Osteocyte (in vitro differentiated cells): ENCODE data around the gene XPO4. TPM values are rescaled to one million over a fixed set of nuclear protein-coding genes. Genes with fewer than 3 reads are reported as not detected.
"Not testable (repeated sequence)": the region's sequence is repeated elsewhere in the genome, so short reads cannot be mapped to it uniquely, and the experiment has no call there.

Experiments used
- DNase-seq: peaks from one replicate; pipeline ENCODE4 v3.0.0; 2021; ENCODE audit warnings: mixed read lengths; ENCODE audit not compliant: unreplicated experiment; ENCODE audit errors: extremely low spot score
- H3K27ac Mint-ChIP-seq: one replicate; pipeline ENCODE4 v1.8.0; 2021; ENCODE audit warnings: mild to moderate bottlenecking, mixed read lengths; ENCODE audit not compliant: unreplicated experiment
- H3K27me3 Mint-ChIP-seq: one replicate; pipeline ENCODE4 v1.8.0; 2021; ENCODE audit warnings: mixed read lengths; ENCODE audit not compliant: unreplicated experiment
- H3K36me3 Mint-ChIP-seq: one replicate; pipeline ENCODE4 v1.8.0; 2021; ENCODE audit warnings: mixed read lengths; ENCODE audit not compliant: unreplicated experiment
- H3K4me1 Mint-ChIP-seq: one replicate; pipeline ENCODE4 v1.8.0; 2021; ENCODE audit warnings: mixed read lengths; ENCODE audit not compliant: unreplicated experiment
- H3K4me3 Mint-ChIP-seq: one replicate; pipeline ENCODE4 v1.8.0; 2021; ENCODE audit warnings: mild to moderate bottlenecking, moderate library complexity, mixed read lengths; ENCODE audit not compliant: unreplicated experiment
- H3K9me3 Mint-ChIP-seq: one replicate; pipeline ENCODE4 v1.8.0; 2021; ENCODE audit warnings: mixed read lengths; ENCODE audit not compliant: unreplicated experiment
- total RNA-seq: library from RNA; stranded (reverse); gene quantifications from 2 replicates; pipeline ENCODE4 v1.2.1, GENCODE V29; 2021
- TF ChIP-seq, protein P1 (sequence below): fragments of 200-600 bp; sonication (generic); IDR thresholded peaks from 2 replicates; pipeline ENCODE4 v1.5.0; 2021; ENCODE audit warnings: antibody characterized with exemption, mild to moderate bottlenecking, moderate library complexity

The XPO4 gene
- total RNA-seq, 1 donor from 2014 or later: 13.9 TPM

DNA sequence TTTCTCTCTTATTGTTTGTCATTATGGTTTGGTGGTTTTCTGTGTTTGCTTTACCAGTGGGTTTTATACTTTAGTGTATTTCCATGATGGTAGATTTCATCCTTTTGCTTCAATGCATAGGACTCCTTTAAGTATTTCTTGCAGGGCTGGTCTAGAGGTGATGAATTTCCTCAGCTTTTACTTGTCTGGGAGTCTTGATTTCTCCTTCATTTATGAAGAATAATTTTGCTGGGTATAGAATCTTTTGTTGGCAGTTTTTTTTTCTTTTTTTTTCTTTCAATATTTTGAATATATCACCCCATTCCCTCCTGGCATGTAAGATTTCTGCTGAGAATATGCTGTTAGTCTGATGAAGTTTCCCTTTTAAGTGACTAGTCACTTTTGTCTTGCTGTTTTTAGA lies 148.5 kb downstream of the XPO4 start:
- DNase-seq: no peak
- H3K4me1 Mint-ChIP-seq: no peaks in the 10 kb centered on the region
- H3K27ac Mint-ChIP-seq: no peak overlapping the region
- peaks cover 53% of the 10 kb centered on the region for H3K9me3 Mint-ChIP-seq
- H3K27me3 Mint-ChIP-seq: no peaks in the 10 kb centered on the region
- no peak overlapping the region for H3K4me3 Mint-ChIP-seq
- H3K36me3 Mint-ChIP-seq: peaks cover 47% of the 10 kb centered on the region
- TF ChIP-seq, protein P1, sequence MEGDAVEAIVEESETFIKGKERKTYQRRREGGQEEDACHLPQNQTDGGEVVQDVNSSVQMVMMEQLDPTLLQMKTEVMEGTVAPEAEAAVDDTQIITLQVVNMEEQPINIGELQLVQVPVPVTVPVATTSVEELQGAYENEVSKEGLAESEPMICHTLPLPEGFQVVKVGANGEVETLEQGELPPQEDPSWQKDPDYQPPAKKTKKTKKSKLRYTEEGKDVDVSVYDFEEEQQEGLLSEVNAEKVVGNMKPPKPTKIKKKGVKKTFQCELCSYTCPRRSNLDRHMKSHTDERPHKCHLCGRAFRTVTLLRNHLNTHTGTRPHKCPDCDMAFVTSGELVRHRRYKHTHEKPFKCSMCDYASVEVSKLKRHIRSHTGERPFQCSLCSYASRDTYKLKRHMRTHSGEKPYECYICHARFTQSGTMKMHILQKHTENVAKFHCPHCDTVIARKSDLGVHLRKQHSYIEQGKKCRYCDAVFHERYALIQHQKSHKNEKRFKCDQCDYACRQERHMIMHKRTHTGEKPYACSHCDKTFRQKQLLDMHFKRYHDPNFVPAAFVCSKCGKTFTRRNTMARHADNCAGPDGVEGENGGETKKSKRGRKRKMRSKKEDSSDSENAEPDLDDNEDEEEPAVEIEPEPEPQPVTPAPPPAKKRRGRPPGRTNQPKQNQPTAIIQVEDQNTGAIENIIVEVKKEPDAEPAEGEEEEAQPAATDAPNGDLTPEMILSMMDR: no peak

DNA sequence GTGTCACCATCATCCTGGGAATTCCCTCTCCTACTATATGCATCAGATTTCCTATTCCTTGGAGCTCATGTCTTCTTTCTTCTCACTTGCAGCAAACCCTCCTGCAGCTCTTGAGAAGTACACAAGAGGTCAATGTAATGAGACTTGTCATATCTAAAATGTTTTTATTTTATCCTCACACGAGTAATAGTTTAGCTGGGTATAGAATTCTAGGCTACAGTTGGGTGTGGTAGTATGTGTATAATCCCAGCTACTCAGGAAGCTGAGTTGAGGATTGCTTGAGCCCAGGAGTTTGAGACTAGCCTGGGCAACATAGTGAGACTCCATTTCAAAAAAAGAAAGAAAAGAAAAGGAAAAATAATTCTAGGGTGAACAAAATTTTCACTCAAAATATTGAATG lies 153.2 kb downstream of the XPO4 start:
- H3K27me3 Mint-ChIP-seq: no peaks in the 10 kb centered on the region
- H3K4me3 Mint-ChIP-seq: no peak overlapping the region
- H3K9me3 Mint-ChIP-seq: peaks cover 52% of the 10 kb centered on the region
- TF ChIP-seq, protein P1: no peak
- H3K4me1 Mint-ChIP-seq: no peaks in the 10 kb centered on the region
- peaks cover 24% of the 10 kb centered on the region for H3K36me3 Mint-ChIP-seq
- no peak for DNase-seq
- no peak overlapping the region for H3K27ac Mint-ChIP-seq

DNA sequence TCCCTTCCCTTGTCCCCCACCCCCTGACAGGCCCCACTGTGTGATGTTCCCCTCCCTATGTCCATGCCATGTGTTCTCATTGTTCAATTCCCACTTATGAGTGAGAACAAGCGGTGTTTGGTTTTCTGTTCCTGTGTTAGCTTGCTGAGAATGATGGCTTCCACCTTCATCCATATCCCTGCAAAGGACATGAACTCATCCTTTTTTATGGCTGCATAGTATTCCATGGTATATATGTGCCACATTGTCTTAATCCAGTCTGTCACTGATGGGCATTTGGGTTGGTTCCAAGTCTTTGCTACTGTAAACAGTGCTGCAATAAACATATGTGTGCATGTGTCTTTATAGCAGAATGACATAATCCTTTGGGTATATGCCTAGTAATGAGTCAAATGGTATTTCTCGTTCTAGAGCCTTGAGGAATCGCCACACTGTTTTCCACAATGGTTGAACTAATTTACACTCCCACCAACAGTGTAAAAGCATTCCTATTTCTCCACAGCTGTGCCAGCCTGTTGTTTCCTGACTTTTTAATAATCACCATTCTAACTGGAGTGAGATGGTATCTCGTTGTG lies 158.6 kb downstream of the XPO4 start:
- H3K4me3 Mint-ChIP-seq, H3K36me3 Mint-ChIP-seq, H3K27ac Mint-ChIP-seq, H3K9me3 Mint-ChIP-seq, DNase-seq, H3K27me3 Mint-ChIP-seq, H3K4me1 Mint-ChIP-seq: not testable (repeated sequence)

DNA sequence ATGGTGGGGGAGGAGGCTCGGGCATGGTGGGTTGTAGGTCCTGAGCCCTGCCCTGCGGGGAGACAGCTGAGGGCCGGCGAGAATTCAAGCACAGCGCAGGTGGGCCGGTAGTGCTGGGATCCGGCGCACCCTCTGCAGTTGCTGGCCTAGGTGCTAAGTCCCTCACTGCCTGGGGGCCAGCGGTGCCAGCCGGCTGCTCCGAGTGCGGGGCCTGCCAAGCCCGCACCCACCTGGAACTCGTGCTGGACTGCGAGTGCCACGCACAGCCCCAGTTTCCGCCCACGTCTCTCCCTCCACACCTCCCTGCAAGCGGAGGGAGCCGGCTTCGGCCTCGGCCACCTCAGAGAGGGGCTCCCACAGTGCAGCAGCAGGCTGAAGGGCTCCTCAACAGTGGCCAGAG lies 162.5 kb downstream of the XPO4 start:
- Mint-ChIP-seq H3K4me1 (no peaks in the 10 kb centered on the region), H3K27ac (no peak overlapping the region), H3K27me3 (no peaks in the 10 kb centered on the region), H3K36me3 (peaks cover 5% of the 10 kb centered on the region), H3K9me3 (peaks cover 4% of the 10 kb centered on the region), H3K4me3 (no peak overlapping the region)
- no peak for DNase-seq
- TF ChIP-seq, protein P1: no peak

DNA sequence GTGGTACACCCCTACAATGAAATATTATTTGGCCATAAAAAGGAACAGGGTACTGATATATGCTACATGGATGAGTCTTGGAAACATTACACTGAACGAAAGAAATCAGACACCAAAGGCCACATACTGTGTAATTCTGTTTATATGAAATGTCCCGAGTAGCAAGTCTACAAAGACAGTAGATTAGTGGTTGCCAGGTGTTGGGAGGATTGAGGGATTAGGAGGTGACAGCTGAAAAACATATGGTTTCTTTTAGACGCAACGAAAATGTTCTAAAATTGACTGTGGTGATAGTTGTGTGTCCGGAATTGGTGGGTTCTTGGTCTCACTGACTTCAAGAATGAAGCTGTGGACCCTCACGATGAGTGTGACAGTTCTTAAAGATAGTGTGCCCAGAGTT lies 163.9 kb downstream of the XPO4 start:
- H3K36me3 Mint-ChIP-seq: peaks cover 5% of the 10 kb centered on the region
- DNase-seq: no peak
- no peaks in the 10 kb centered on the region for H3K4me1 Mint-ChIP-seq
- no peaks in the 10 kb centered on the region for H3K27me3 Mint-ChIP-seq
- no peak overlapping the region for H3K27ac Mint-ChIP-seq
- TF ChIP-seq, protein P1: no peak
- H3K4me3 Mint-ChIP-seq: no peak overlapping the region
- no peaks in the 10 kb centered on the region for H3K9me3 Mint-ChIP-seq
